OCI-LY3 (cell line): ENCODE data around the gene UBE2D1.

Experiments
- CTCF ChIP-seq: fragments of 200-600, 300-600 bp; sonication (generic); IDR thresholded peaks from 2 replicates; pipeline ENCODE4 v1.5.1; 2014; ENCODE audit warnings: antibody characterized with exemption, low read length, low read depth
- EZH2phosphoT487 ChIP-seq: fragments of 200-600 bp; shearing (Covaris generic); IDR thresholded peaks from 2 replicates; pipeline ENCODE4 v1.6.1; 2018; ENCODE audit warnings: antibody characterized with exemption, mixed run types, low read depth

GRCh38 chr10:58350619-58351323, 16.0 kb downstream of the UBE2D1 start:
- no peak for TF ChIP-seq EZH2phosphoT487
- TF ChIP-seq CTCF = no peak
